GM19193 (cell line): ENCODE results near the gene DLG4.
A peak's percentile ranks its signal among the peaks of the same experiment; 100 is the strongest.

Experiments
- POLR2A ChIP-seq: IDR thresholded peaks from 4 replicates; pipeline ENCODE4 v1.6.1; 2011; ENCODE audit not compliant: insufficient read depth, insufficient read length; ENCODE audit errors: extremely low read depth

DLG4 gene

DNA sequence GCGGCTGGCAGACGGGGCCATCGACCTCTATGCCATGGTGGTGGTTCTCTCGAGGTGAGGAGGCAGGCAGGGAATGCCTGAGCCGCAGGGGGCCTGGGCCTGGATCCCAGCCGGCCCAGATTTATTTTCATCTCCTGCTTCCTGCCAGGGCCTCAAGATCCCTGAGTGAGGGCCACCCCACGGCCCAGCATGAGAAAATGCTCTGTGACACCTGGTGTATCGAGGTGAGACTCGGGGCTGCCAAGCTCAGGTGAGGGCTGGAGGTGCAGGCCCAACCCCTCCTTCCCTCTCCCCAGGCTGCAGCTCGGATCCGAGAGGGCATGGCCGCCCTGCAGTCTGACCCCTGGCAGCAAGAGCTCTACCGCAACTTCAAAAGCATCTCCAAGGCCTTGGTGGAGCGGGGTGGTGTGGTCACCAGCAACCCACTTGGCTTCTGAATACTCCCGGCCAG, 5.0 kb upstream of the DLG4 start:
- no peak for TF ChIP-seq POLR2A

DNA sequence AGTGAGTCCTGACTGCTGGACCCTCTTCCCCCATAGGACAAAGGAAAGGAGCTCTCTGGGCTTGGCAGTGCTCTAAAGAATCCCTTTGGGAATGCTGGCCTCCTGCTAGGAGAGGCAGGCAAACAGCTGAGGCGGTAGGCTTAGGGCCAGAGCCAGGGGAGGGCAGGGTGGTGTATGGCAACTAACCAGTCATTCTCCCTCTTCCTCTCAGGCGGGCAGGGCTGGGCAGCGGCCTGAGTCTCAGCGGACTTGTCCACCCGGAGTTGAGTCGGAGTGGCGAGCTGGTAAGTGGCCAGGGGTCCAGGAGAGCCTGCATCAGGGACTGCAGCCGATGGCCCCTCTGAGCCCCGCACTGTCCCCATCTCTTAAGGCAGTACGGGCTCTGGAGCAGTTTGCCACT, 4.5 kb upstream of the DLG4 start:
- no peak for TF ChIP-seq POLR2A

DNA sequence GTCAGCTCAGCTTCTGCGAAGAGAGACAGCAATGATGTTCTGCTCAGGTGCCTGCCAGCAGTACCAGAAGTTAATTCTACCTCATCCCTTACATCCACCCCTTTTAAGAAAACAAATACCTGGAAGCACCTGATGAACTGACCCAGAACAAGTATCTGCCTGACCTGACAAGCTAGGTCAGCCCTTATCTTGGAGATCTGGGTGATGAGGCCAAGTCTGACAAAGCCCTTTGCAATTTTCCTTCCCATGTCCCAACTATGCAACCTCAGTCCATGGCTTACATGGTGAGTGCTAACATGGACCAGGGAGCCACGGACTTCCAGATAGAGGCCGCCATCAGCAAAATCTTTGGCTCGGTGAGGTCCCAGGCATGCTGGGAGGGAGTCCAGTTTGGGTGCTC, 3.7 kb upstream of the DLG4 start:
- TF ChIP-seq POLR2A, result no peak

DNA sequence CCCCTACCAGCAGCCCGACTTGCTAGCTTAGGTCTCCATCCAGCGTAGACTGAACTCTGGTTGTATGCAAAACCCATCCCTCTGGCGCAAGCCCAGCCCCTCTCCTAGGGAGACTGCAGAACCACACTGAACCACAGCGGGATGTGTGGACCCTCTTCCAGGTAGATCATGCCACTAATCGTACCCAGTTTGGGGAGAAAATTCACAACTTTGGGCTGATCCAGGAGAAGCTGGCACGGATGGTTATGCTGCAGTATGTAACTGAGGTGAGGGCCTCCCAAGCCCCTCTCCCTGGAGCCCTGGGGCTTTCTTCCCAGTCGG, 3.3 kb upstream of the DLG4 start:
- TF ChIP-seq POLR2A, result no peak

DNA sequence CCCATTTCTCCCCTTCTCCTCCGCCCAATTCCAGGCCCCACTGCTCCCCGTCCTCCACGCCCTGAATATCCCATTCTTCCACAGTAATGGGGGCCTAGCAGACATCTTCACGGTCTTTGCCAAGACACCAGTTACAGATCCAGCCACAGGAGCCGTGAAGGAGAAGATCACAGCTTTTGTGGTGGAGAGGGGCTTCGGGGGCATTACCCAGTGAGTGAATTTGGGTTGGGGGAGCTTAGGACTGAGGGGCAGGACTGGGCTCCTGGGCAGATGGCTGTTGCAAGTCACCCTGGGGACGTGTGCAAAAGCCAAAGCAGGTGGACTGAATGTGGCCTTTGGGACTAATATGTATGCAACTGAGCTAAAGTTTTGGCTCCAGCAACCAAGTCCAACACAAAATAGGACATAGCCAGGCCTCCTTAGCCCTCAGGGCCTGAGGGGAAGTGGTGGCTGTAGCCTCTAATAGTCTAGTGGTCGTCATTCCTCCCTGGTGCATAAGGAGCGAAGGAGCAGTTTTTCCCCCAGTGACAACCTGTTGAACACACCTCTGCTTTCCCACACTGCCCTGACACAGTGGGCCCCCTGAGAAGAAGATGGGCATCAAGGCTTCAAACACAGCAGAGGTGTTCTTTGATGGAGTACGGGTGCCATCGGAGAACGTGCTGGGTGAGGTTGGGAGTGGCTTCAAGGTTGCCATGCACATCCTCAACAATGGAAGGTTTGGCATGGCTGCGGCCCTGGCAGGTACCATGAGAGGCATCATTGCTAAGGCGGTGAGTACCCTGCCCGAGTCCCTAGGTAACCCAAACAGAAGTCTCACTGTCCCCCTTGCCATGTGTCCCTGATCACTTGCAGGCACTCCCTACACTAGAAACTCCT, 2.7 kb upstream of the DLG4 start:
- TF ChIP-seq POLR2A, result peak; percentile 18

DNA sequence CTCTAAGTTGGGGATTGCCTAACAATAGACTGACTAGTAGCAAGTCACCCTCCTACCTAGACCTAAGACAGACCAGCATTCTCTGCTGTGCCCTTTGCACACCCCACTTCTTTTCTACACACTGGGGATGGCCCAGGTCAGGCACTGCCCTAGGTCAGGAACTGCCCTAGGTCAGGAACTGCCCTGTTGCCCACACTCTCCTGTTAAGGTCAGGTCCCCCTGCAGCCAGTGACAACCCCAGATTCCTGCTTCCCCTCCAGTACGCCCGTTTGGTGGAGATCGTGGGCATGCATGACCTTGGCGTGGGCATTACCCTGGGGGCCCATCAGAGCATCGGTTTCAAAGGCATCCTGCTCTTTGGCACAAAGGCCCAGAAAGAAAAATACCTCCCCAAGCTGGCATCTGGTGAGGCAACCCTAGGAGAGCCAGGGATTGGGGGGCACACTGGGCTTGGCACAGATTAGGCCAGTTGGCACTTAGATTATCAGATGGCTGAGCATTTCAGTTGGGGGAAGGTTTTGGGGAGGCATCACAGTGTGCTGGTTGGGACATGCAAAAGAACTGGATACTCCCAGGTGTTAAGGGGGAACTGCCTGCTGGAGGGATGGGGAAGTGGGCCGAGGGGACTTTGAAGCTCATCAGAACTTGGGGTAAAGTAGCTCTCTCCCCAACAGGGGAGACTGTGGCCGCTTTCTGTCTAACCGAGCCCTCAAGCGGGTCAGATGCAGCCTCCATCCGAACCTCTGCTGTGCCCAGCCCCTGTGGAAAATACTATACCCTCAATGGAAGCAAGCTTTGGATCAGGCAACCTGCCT, 1.8 kb upstream of the DLG4 start:
- no peak for TF ChIP-seq POLR2A

DNA sequence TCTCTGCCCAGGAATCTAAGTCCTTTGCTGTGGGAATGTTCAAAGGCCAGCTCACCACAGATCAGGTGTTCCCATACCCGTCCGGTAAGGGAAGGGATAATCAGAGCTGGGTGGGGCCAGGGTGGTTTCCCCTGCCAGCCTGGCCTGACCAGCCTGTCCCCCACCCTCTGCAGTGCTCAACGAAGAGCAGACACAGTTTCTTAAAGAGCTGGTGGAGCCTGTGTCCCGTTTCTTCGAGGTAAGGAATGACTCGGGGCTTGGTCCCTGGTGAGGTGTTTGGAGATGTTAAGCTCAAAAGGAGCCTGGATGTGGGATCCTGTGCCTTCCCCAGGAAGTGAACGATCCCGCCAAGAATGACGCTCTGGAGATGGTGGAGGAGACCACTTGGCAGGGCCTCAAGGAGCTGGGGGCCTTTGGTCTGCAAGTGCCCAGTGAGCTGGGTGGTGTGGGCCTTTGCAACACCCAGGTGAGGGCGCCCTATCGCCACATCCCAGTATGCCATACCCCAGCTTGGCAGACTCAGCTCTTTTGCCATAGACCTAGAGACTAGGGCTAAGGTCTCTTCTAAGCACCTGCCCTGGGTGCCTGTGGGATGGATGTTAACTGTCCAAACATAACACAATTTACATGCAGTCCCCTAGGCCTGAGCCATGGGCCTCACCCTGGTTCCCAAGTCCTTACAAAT, 1.1 kb upstream of the DLG4 start:
- no peak for TF ChIP-seq POLR2A

DNA sequence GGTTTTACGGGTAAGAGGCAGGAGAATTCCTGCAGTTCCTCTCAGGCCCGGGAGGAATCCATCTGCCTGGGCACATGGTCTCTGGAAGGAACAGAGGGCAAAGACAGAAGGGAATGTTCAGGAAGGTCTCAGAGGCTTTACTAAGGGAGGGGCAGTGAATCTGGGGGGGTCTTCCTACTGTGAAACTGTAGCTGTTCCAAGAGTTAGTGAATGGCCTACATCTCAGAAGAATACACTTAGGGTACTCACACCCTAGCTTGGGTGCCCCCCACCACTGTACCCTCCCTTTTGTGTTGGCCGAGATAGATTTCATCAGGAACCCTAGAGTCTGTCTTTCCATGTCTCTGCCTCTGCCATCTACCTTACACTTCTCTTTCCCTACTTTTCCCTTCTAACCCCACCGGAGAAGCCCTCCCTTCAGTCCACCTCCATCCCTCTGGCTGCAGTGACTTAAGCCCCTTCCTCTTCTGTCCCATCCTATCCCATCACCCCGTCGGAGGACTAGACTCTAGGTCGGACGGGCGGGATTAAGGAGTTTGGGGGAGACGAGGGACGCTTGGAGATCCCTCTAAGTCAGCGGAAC, 316 bp downstream of the DLG4 start:
- TF ChIP-seq POLR2A, result no peak

DNA sequence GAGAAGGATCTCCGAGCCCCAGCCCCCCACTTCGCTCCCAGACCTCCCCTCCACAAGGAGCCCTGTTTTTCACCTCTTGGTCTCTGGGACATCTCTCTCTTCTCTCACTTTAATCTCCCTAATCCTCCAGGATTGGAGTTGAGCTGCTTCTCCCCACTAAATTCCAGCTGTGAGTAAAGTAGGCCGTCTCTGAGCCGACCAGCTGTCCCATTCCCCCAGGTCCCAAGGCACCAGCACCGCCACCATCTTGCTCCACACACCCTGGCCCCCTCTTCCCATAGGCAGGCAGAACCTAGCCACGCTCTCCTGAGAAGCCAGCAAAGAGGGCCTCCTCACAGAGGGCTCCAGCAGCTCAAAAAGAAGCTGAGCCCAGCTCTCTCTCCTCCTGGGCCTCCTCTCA, 878 bp downstream of the DLG4 start:
- TF ChIP-seq POLR2A, result no peak

DNA sequence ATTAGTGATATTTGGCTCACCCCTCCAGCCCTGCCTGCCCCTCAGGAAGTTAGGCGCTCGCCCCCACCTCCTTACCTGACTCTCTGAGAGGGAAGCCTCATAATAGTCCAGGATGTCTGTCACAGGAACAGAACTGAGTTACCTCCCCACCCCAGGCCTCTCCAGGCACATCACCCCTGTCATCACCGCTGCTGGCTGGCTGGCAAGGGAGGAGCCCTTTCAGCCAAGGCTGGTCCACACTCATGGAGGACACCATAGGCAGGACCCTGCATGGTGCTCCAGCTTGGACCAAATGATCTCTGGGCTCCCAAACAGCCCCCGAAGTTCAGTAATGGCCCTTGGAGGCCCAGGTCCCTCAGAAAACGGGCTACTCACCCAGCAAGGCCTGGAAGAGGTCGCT, 1.5 kb downstream of the DLG4 start:
- no peak for TF ChIP-seq POLR2A

DNA sequence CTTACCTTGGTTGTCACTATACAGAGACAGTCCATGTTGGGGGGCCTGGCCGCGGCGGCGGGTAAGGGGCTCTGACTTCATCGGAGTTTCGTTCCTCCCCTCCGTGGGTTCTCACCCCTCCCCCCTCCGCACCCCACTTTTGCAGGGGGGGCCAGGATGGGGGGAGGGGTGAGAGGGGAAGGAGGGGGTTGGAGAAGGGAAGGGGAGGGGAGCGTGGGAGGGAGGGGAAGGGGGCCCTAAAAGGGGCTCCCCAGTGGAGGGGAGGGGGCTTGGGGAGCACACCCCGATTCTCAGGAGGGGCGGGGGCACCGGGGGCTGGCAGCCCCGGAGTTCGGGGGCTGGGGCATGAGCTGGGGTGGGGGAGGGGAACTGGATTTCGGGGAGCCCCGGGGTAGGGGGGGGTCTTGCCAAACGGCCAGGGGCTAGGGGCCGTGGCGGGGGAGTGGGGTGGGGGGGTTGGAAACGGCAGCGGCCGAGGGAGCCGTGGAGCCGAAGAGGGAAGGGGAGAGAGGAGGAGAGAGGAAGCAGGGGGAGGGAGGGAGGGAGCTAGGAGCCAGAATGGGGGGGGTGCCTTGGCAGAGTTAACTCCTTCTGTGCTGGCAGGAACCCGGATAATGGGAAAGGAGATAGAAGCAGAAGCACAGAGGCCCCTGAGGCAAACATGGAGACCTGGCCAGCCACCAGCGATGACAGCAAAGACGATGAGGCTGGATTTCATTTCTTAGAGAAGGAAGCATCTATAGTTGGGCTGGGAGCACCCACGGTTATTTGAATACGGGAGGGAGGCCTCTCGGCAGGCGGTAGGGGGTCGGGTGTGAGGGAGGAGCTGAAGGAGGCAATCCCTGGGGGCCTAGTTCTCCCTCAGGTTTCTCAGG, 2.3 kb downstream of the DLG4 start:
- no peak for TF ChIP-seq POLR2A

DNA sequence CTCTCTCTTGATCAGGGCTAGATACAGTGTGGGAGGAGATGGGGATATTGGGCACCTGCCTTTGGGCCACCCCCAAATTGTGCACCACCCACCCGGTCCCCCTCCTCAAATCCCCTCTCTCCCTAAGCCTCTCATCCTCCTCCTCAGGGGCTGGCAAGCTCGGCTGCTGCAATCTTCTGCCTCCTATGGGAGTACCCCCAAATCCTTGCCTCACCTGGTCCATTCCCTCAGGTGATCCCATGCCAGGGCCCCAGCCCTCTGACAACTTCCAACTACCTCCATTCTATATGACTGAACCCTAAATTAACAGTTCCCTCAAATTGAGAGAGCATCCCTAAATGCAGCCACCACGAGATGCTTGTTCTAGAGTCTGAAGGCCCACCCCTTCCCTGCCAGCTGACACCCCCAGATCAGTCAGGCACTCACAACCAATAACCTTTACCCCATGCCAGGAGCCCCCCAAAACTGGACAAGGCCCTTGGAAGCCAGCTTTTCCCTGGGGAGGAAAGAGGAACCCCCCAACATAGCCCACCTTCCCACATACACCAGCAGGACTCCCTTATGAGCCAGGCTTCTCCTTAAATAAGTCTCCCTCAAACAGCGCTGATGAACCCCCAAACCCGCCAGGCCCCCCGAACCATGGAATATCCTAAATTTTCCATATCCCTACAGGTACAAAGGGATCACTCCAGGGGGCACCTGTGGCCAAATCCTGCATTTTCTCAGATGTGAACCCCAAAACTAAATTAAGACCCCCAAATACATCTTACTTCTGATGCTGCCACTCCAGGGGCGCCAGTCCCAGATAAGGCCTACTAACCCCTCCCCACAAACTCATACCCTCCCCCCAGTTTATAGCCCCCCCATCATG, 3.2 kb downstream of the DLG4 start:
- no peak for TF ChIP-seq POLR2A

DNA sequence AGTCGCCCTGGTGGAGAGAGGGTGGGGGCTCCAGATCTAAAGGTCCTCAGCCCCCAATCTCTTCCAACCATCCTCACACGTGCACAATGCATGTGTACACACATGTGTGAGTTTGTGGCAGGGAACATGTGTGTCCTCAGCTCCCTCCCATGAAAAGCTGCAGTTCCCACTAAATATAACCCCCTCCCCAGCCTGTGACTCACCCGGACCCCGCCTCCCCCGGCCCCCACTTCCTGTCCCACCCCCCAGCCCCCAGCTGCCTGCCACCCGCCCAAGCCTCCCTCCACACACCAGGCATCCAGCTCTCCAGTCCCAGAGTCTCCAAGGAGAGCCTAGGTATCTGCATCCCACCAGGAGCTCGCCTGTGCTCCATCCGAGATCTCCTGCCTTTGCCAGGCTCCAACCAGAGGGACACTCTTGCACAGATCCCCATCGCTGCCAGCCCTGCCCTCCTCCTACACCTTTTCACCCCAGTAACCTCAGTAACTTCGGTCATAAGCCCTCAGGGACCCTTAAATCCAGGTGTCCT, 3.9 kb downstream of the DLG4 start:
- no peak for TF ChIP-seq POLR2A
